KG1 (cell line): Measurements from ENCODE around the gene ALPP.
"Not testable (repeated sequence)": the region's sequence is repeated elsewhere in the genome, so short reads cannot be mapped to it uniquely, and the experiment has no call there.

ENCODE experiments used
- DNase-seq: peaks from one replicate; lab custom pipeline; 2025; lab: John Stamatoyannopoulos, UW

ALPP gene

DNA sequence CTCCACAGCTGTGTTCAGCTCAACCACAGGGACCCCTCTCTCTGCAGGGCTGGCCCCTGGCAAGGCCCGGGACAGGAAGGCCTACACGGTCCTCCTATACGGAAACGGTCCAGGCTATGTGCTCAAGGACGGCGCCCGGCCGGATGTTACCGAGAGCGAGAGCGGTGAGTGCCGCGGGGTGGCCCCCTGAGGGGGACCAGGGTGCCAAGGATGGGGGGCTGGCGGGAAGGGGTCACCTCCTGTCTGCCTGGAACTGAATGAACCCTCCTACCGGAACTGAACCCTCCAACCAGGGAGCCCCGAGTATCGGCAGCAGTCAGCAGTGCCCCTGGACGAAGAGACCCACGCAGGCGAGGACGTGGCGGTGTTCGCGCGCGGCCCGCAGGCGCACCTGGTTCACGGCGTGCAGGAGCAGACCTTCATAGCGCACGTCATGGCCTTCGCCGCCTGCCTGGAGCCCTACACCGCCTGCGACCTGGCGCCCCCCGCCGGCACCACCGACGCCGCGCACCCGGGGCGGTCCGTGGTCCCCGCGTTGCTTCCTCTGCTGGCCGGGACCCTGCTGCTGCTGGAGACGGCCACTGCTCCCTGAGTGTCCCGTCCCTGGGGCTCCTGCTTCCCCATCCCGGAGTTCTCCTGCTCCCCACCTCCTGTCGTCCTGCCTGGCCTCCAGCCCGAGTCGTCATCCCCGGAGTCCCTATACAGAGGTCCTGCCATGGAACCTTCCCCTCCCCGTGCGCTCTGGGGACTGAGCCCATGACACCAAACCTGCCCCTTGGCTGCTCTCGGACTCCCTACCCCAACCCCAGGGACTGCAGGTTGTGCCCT is 2.9 kb downstream of the ALPP start:
- DNase-seq, result not testable (repeated sequence)

DNA sequence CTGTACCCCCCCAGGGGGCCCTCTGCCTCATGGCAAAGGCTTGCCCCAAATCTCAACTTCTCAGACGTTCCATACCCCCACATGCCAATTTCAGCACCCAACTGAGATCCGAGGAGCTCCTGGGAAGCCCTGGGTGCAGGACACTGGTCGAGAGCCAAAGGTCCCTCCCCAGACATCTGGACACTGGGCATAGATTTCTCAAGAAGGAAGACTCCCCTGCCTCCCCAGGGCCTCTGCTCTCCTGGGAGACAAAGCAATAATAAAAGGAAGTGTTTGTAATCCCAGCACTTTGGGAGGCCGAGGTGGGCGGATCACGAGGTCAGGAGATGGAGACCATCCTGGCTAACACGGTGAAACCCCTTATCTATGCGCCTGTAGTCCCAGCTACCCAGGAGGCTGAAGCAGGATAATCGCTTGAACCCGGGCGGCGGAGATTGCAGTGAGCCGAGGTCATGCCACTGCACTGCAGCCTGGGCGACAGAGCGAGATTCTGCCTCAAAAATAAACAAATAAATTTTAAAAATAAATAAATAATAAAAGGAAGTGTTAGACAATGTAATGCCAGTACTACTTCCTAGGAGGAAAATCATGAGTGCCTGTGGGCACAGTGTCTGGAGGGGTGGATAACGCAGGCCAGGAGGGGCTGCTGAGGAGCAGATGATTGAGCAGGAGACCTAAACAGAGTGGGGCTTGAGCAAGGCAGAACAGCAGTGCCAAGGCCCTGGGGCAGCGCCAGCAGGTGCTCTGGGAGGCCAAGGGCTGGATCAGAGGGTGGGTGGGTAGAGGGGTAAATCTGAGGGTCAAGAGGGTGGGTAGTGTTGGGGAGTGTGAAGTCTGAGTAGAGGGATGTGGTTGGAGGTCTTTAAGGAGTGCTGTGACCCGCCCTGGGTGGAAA is 4.0 kb downstream of the ALPP start:
- DNase-seq, result no peak

DNA sequence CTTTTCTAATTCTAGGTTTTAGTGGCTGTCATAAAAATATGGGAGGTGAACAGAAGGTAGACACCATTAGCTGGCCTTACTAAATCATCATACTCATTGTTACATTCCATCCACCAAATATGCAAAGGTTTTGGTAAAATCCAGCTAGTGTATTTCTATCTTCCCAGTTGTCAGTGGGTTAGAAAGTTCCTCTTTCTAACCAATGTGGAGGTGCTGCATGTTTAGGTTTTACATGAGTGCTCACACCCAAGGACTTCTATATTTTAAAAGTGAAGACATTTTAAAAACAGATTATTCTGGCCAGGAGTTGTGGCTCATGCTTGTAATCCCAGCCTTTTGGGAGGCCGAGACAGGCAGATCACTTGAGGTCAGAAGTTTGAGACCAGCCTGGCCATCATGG is 5.9 kb downstream of the ALPP start:
- no peak for DNase-seq

DNA sequence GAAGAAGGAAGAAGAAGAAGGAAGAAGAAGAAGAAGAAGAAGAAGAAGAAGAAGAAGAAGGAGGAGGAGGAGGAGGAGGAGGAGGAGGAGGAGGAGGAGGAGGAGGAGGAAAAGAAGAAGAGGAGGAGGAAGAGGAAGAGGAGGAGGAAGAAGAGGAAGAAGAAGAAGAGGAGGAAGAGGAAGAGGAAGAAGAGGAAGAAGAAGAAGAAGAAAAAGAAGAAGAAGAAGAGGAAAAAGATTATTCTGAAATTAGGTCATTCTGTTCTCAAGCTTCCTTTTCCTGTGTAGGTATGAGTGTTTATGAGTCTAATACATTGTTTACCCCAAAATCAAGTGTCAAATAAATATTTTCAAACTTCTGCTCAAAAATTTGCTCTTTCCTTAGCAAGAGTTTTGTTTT is 6.5 kb downstream of the ALPP start:
- not testable (repeated sequence) for DNase-seq

DNA sequence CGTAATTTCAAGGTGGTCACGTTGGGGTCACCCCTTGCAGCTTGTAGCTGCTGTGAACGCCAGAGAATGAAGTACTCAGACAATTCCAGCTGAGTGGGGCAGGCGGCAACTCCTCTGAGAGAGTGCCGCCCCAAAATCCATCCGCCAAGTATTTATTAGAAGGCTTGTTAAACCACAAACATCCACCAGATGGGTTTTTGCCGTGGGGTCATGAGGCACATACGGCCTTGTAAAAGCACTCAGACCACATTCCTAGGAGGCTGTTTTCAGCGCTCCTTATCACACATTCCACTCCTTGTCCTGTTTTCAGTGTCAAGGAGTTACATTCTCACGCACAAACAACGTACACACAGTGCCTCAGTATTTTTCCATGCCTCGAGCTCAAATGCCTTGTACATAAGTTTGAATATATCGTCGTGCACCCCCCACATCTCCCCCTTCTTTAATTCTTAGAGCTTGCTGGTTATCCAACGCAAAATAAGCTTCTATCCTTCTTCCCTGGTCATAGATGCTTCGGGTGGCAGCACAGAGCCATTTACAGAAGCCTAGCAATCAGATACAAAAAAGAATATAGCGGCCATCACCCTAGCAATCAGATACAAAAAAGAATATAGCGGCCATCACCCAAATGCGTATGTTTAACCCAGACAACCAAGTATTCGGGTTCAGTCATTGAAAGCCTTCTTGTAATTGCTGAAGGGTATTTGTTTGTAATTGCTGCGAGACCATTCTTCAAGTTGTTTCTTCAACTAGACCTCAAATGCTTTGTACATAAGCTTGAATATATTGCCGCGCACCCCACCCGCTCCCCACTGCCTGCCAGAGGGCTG is 7.3 kb downstream of the ALPP start:
- no peak for DNase-seq

GRCh38 chr2:232386490-232386739 is 7.9 kb downstream of the ALPP start:
- no peak for DNase-seq

DNA sequence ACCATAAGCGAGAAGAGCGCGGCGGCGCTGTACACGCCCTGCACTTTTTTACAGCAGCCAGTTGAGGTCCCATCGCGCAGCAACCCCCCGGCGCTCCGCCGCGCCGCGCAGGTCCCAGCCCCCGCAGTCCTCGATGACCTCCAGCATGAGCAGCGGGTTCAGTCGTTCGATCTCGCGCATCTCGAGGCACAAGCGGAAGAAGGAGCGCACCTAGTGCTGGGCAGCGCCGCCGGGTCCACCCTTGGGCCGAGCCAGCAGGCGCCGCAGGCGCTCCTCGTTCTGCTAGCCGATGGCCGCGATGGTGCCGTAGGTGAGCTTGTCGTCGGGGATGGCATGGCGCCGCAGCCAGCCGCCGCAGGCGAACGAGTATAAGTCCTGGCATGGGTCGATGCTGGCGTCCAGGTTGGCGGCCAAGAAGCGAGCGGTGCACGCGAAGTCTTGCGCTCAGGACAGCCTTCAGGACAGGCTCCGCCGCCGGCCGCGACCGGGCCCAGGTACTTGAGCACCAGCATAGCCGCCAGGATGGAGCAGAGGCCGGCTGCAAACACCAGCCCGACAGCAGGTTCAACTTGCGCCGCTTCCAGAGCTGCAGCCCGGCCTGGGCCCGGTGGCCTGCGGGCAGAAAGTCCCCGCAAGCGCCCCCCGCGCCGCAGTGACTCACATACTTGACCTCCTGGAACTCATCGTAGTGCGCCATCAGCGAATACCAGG is 8.3 kb downstream of the ALPP start:
- DNase-seq, result no peak

DNA sequence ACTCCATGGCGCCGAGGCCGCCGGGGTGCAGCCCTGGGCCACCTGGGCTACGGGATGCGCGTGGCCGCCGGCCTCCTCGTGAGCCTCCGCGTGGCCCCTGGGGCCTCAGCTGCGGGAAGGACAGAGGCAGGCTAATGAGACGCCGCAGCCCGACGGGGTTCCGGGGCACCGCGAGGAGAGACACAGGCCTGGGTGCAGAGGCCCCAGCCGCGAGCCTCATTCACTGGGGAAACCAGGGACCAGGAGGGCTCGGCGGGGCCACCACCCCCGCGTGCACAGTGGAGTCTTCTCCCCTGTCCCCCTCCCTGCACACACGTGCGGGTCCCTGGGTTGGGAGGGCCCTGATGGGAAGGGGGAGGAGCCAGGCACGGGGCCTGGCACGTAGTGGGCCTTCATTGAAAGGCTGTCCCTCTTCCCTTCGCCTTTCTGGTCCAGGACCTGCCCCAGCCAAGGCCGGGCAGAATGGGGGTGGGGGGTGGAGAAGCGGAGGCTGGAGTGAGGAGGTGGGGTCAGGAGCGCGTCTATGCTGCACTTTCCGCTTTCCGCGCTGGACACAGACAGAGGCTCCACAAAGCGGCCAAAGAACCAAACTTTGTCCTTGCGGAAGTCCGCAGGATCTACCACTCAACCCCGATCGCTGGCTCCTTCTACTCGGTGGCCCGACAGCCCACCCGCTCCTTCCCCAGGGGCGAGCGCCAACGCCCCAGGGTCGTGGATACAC is 9.1 kb downstream of the ALPP start:
- no peak for DNase-seq

GRCh38 chr2:232388324-232388891 is 9.9 kb downstream of the ALPP start:
- DNase-seq, result no peak

DNA sequence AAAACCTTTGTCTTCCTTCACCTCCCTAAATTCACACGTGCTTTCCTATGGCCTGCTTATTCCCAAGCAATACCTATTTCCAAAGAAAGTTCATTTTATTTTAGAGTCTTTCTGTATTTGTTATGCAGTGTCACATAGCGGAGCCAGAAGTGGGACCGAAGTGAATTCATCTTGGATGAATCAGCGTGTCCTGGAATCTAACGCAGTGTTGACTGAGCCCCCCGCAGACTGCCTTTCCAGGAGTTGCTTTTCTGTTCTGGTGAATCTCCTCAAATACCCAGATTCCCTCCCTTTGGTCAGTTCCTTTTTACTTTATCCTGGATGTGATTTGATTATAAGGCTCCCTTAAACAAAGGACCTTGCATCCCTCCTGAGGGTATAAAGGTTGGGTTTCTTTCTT is 10.8 kb downstream of the ALPP start:
- DNase-seq, result no peak

- DNase-seq, result no peak
Measured at GRCh38 chr2:232390661-232391060, 12.1 kb downstream of the ALPP start.

- no peak for DNase-seq
Measured at GRCh38 chr2:232393556-232393955, 15.0 kb downstream of the ALPP start.

DNA sequence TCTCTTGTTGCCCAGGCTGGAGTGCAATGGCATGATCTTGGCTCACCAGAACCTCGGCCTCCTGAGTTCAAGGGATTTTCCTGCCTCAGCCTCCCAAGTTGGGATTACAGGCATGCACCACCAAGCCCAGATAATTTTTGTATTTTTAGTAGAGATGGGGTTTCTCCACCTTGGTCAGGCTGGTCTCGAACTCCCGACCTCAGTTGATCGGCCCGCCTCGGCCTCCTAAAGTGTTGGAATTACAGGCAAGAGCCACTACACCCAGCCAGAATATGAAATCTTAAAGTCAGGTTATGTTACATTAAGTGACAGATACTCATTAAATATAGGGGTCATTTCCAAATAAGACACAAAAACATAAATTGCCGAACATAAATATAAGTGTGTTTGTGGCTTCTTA is 15.9 kb downstream of the ALPP start:
- DNase-seq, result not testable (repeated sequence)

GRCh38 chr2:232395586-232395985 is 17.0 kb downstream of the ALPP start:
- no peak for DNase-seq

GRCh38 chr2:232396683-232397082 is 18.1 kb downstream of the ALPP start:
- no peak for DNase-seq

DNA sequence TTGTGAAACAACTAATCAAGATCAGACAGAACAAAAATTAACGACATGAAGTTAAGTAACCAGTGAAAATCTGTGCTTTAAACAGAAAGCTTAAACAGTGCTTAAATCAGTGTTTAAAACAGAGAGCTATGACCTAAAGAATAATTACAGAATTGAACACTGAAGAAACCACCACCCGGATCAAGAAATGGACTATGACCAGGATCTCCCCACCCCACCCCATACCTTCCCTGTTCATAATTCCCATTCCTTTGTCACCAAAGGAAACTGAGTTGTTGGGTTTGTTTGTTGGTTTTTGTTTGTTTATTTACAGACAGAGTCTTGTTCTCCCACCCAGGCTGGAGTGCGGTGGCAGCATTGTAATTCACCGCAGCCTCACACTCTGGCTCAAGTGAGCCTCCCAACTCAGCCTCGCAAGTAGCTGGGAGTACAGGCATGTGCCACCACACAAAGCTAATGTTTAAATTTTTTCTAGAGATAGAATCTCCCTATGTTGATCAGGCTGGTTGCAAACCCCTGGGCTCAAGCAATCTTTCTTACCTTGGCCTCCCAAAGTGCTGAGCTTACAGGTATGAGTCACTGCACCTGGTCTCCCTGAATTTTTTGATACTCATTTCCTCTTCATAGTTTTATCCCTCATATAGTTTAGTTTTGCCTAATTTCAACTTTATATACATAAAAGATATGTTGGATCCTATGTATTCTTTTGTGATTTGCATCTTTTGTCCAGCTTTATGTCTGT is 19.9 kb downstream of the ALPP start:
- DNase-seq, result no peak

DNA sequence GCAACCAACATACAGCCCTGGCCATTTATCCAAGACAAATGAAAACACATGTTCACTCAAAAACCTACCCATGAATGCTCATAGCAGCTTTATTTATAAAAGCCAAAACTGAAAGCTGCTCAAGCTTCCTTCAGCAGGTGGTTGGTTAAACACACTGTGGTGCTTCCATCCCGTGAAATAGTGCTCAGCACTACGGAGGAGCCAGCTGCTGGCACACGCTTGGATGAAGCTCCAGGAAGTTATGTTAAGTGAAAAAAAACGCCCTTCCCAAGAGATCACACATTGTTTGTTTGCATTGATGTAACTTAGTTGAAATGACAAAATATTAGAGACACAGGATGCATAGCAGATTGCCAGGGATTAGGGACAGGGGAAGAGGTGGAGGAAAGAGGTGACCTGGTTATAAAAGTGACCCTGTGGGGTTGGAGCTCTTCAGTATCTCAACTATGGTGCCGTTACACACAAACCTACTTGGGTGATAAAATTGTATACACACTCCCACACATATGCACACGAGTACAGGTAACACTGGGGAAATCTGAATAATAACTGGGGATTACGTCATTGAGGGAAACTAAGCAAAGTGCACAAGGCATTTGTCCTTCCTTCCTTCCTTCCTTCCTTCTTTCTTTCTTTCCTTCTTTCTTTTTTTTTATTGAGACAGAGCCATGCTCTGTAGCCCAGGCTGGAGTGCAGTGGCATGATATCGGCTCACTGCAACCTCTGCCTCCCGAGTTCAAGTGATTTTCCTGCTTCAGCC is 21.9 kb downstream of the ALPP start:
- no peak for DNase-seq

DNA sequence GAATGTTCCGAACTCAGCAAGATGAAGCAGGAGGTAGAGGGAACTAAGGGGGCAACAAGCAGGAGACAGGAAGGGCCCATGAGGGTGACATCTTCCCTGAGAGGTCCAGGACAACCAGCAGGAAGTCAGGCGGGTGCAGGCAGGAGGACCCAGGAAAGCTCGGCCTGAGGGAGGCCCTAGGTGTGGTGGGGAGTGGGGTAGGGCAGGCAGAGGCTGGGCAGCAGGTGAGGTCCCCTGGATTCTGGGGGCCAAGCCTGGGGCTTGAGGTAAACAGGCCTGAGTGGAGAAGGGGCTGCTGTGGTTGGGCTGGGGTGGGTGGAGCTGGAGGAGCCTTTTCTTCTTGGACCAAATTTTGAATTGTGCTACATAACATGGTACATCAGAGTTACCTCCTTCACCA is 24.0 kb downstream of the ALPP start:
- no peak for DNase-seq

- DNase-seq, result no peak
Measured at GRCh38 chr2:232405943-232406510, 27.5 kb downstream of the ALPP start.
